ENCODE measurements around the gene RNU1-1.
"Not testable (repeated sequence)": the region's sequence is repeated elsewhere in the genome, so short reads cannot be mapped to it uniquely, and the experiment has no call there.

RNU1-1 gene

GRCh38 chr1:16487011-16487410, 27.1 kb downstream of the RNU1-1 start:
- H3K4me3 ChIP-seq (ENCODE audit: low read depth in 1 of 2, low read length in 2 of 2); H3K9me3 ChIP-seq (ENCODE audit: control insufficient read depth in 1 of 2, low read length in 2 of 2); H3K27ac ChIP-seq (ENCODE audit: low read length); H3K27me3 ChIP-seq (ENCODE audit: low read depth, low read length); H3K4me1 ChIP-seq (ENCODE audit: control insufficient read depth in 1 of 2, insufficient read depth in 2 of 2, low read length in 2 of 2): not testable (repeated sequence)
- peaks cover 0 to 41% of the 10 kb centered on the region in 2 donors for H3K36me3 ChIP-seq (ENCODE audit: control insufficient read depth in 1 of 2, insufficient read depth in 2 of 2, low read length in 2 of 2)

- H3K27ac ChIP-seq (ENCODE audit: low read length); H3K4me1 ChIP-seq (ENCODE audit: control insufficient read depth in 1 of 2, insufficient read depth in 2 of 2, low read length in 2 of 2); H3K9me3 ChIP-seq (ENCODE audit: control insufficient read depth in 1 of 2, low read length in 2 of 2); H3K27me3 ChIP-seq (ENCODE audit: low read depth, low read length); H3K4me3 ChIP-seq (ENCODE audit: low read depth in 1 of 2, low read length in 2 of 2): not testable (repeated sequence)
- H3K36me3 ChIP-seq (ENCODE audit: control insufficient read depth in 1 of 2, insufficient read depth in 2 of 2, low read length in 2 of 2), result peaks cover 0 to 44% of the 10 kb centered on the region in 2 donors
Measured at GRCh38 chr1:16486316-16486715, 27.8 kb downstream of the RNU1-1 start.

- Histone ChIP-seq H3K27me3 (ENCODE audit: low read depth, low read length) (no peaks in the 10 kb centered on the region), H3K36me3 (ENCODE audit: control insufficient read depth in 1 of 2, insufficient read depth in 2 of 2, low read length in 2 of 2) (peaks cover 0 to 58% of the 10 kb centered on the region in 2 donors), H3K4me1 (ENCODE audit: control insufficient read depth in 1 of 2, insufficient read depth in 2 of 2, low read length in 2 of 2) (no peaks in the 10 kb centered on the region), H3K4me3 (ENCODE audit: low read depth in 1 of 2, low read length in 2 of 2) (no peak overlapping the region), H3K9me3 (ENCODE audit: control insufficient read depth in 1 of 2, low read length in 2 of 2) (no peaks in the 10 kb centered on the region), H3K27ac (ENCODE audit: low read length) (no peak overlapping the region)
Measured at GRCh38 chr1:16484931-16485330, 29.2 kb downstream of the RNU1-1 start.

- Histone ChIP-seq H3K36me3 (ENCODE audit: control insufficient read depth in 1 of 2, insufficient read depth in 2 of 2, low read length in 2 of 2) (peaks cover 0 to 54% of the 10 kb centered on the region in 2 donors), H3K27me3 (ENCODE audit: low read depth, low read length) (no peaks in the 10 kb centered on the region), H3K4me3 (ENCODE audit: low read depth in 1 of 2, low read length in 2 of 2) (no peak overlapping the region)
Measured at GRCh38 chr1:16484501-16484835, 29.6 kb downstream of the RNU1-1 start.

GRCh38 chr1:16483639-16484500, 30.2 kb downstream of the RNU1-1 start:
- H3K27me3 ChIP-seq (ENCODE audit: low read depth, low read length); H3K4me1 ChIP-seq (ENCODE audit: control insufficient read depth in 1 of 2, insufficient read depth in 2 of 2, low read length in 2 of 2); H3K27ac ChIP-seq (ENCODE audit: low read length); H3K9me3 ChIP-seq (ENCODE audit: control insufficient read depth in 1 of 2, low read length in 2 of 2); H3K4me3 ChIP-seq (ENCODE audit: low read depth in 1 of 2, low read length in 2 of 2): not testable (repeated sequence)
- peaks cover 0 to 51% of the 10 kb centered on the region in 2 donors for H3K36me3 ChIP-seq (ENCODE audit: control insufficient read depth in 1 of 2, insufficient read depth in 2 of 2, low read length in 2 of 2)

More at GRCh38 chr1:16484501-16484835, 29.6 kb downstream of the RNU1-1 start:
- Histone ChIP-seq H3K9me3 (ENCODE audit: control insufficient read depth in 1 of 2, low read length in 2 of 2) (no peaks in the 10 kb centered on the region), H3K4me1 (ENCODE audit: control insufficient read depth in 1 of 2, insufficient read depth in 2 of 2, low read length in 2 of 2) (no peaks in the 10 kb centered on the region), H3K27ac (ENCODE audit: low read length) (no peak overlapping the region)

- H3K4me1 ChIP-seq (ENCODE audit: control insufficient read depth in 1 of 2, insufficient read depth in 2 of 2, low read length in 2 of 2); H3K4me3 ChIP-seq (ENCODE audit: low read depth in 1 of 2, low read length in 2 of 2); H3K9me3 ChIP-seq (ENCODE audit: control insufficient read depth in 1 of 2, low read length in 2 of 2); H3K27ac ChIP-seq (ENCODE audit: low read length); H3K27me3 ChIP-seq (ENCODE audit: low read depth, low read length): not testable (repeated sequence)
- H3K36me3 ChIP-seq (ENCODE audit: control insufficient read depth in 1 of 2, insufficient read depth in 2 of 2, low read length in 2 of 2), result peaks cover 0 to 57% of the 10 kb centered on the region in 2 donors
Measured at GRCh38 chr1:16483146-16483545, 30.9 kb downstream of the RNU1-1 start.

GRCh38 chr1:16478091-16478490, 36.0 kb downstream of the RNU1-1 start:
- no peaks in the 10 kb centered on the region for H3K4me1 ChIP-seq (ENCODE audit: control insufficient read depth in 1 of 2, insufficient read depth in 2 of 2, low read length in 2 of 2)
- H3K27ac ChIP-seq (ENCODE audit: low read length), result no peak overlapping the region
- no peaks in the 10 kb centered on the region for H3K9me3 ChIP-seq (ENCODE audit: control insufficient read depth in 1 of 2, low read length in 2 of 2)
- H3K4me3 ChIP-seq (ENCODE audit: low read depth in 1 of 2, low read length in 2 of 2), result no peak overlapping the region
- H3K27me3 ChIP-seq (ENCODE audit: low read depth, low read length), result no peaks in the 10 kb centered on the region
- H3K36me3 ChIP-seq (ENCODE audit: control insufficient read depth in 1 of 2, insufficient read depth in 2 of 2, low read length in 2 of 2), result peaks cover 8 to 69% of the 10 kb centered on the region in 2 donors

- not testable (repeated sequence) for H3K4me1 ChIP-seq (ENCODE audit: control insufficient read depth in 1 of 2, insufficient read depth in 2 of 2, low read length in 2 of 2); H3K27ac ChIP-seq (ENCODE audit: low read length); H3K4me3 ChIP-seq (ENCODE audit: low read depth in 1 of 2, low read length in 2 of 2); H3K27me3 ChIP-seq (ENCODE audit: low read depth, low read length); H3K9me3 ChIP-seq (ENCODE audit: control insufficient read depth in 1 of 2, low read length in 2 of 2)
- peaks cover 14 to 63% of the 10 kb centered on the region in 2 donors for H3K36me3 ChIP-seq (ENCODE audit: control insufficient read depth in 1 of 2, insufficient read depth in 2 of 2, low read length in 2 of 2)
Measured at GRCh38 chr1:16475771-16476770, 38.0 kb downstream of the RNU1-1 start.

GRCh38 chr1:16474891-16475290, 39.2 kb downstream of the RNU1-1 start:
- not testable (repeated sequence) for H3K4me3 ChIP-seq (ENCODE audit: low read depth in 1 of 2, low read length in 2 of 2); H3K4me1 ChIP-seq (ENCODE audit: control insufficient read depth in 1 of 2, insufficient read depth in 2 of 2, low read length in 2 of 2); H3K27ac ChIP-seq (ENCODE audit: low read length); H3K9me3 ChIP-seq (ENCODE audit: control insufficient read depth in 1 of 2, low read length in 2 of 2); H3K27me3 ChIP-seq (ENCODE audit: low read depth, low read length)
- H3K36me3 ChIP-seq (ENCODE audit: control insufficient read depth in 1 of 2, insufficient read depth in 2 of 2, low read length in 2 of 2), result peaks cover 14 to 56% of the 10 kb centered on the region in 2 donors

- Histone ChIP-seq H3K27me3 (ENCODE audit: low read depth, low read length) (no peaks in the 10 kb centered on the region), H3K4me3 (ENCODE audit: low read depth in 1 of 2, low read length in 2 of 2) (no peak overlapping the region), H3K4me1 (ENCODE audit: control insufficient read depth in 1 of 2, insufficient read depth in 2 of 2, low read length in 2 of 2) (no peaks in the 10 kb centered on the region), H3K36me3 (ENCODE audit: control insufficient read depth in 1 of 2, insufficient read depth in 2 of 2, low read length in 2 of 2) (peaks cover 14 to 56% of the 10 kb centered on the region in 2 donors), H3K9me3 (ENCODE audit: control insufficient read depth in 1 of 2, low read length in 2 of 2) (no peaks in the 10 kb centered on the region), H3K27ac (ENCODE audit: low read length) (no peak overlapping the region)
Measured at GRCh38 chr1:16474166-16474800, 39.8 kb downstream of the RNU1-1 start.

GRCh38 chr1:16468558-16468957, 45.5 kb downstream of the RNU1-1 start:
- Histone ChIP-seq H3K4me1 (ENCODE audit: control insufficient read depth in 1 of 2, insufficient read depth in 2 of 2, low read length in 2 of 2) (no peaks in the 10 kb centered on the region), H3K9me3 (ENCODE audit: control insufficient read depth in 1 of 2, low read length in 2 of 2) (no peaks in the 10 kb centered on the region), H3K36me3 (ENCODE audit: control insufficient read depth in 1 of 2, insufficient read depth in 2 of 2, low read length in 2 of 2) (peaks cover 9 to 15% of the 10 kb centered on the region in 2 donors), H3K27ac (ENCODE audit: low read length) (no peak overlapping the region), H3K27me3 (ENCODE audit: low read depth, low read length) (no peaks in the 10 kb centered on the region), H3K4me3 (ENCODE audit: low read depth in 1 of 2, low read length in 2 of 2) (no peak overlapping the region)

Measured in muscle layer of duodenum (tissue), 2 donors.